OCI-LY3 (cell line): ENCODE measurements around the gene ELFN1.

ENCODE experiments used
- H2AFZ ChIP-seq: fragments of 200-600, 300-600 bp; shearing (Covaris generic); 2 replicates; pipeline ENCODE4 v1.6.0; 2014; ENCODE audit warnings: antibody characterized with exemption, low read depth, low read length
- H3K27ac ChIP-seq: fragments of 200-600, 300-600 bp; sonication (generic); 2 replicates; pipeline ENCODE4 v1.5.1; 2014; ENCODE audit warnings: mild to moderate bottlenecking, low read length, moderate library complexity, mixed read lengths
- H3K27me3 ChIP-seq: fragments of 200-600, 300-600 bp; sonication (generic); 2 replicates; pipeline ENCODE4 v1.6.1; 2014; ENCODE audit warnings: low read depth, low read length, mixed read lengths
- H3K36me3 ChIP-seq: fragments of 200-600, 300-600 bp; sonication (generic); replicated peaks from 2 replicates; pipeline ENCODE3; 2014; ENCODE audit warnings: low read depth, low read length, mixed read lengths
- H3K4me1 ChIP-seq: fragments of 300-600, 200-600 bp; sonication (generic); 2 replicates; pipeline ENCODE4 v1.6.1; 2014; ENCODE audit warnings: low read length, mixed read lengths
- H3K4me2 ChIP-seq: fragments of 200-600, 300-600 bp; sonication (generic); 2 replicates; pipeline ENCODE4 v1.6.1; 2014; ENCODE audit warnings: low read length, mixed read lengths
- H3K4me3 ChIP-seq: fragments of 300-600, 200-600 bp; sonication (generic); 2 replicates; pipeline ENCODE4 v1.5.1; 2014; ENCODE audit warnings: antibody characterized with exemption, mild to moderate bottlenecking, low read length, moderate library complexity
- H3K79me2 ChIP-seq: fragments of 300-600, 200-600 bp; shearing (Covaris generic); 2 replicates; pipeline ENCODE4 v1.6.1; 2014; ENCODE audit warnings: mild to moderate bottlenecking, low read length, mixed read lengths
- H3K9ac ChIP-seq: fragments of 300-600, 200-600 bp; shearing (Covaris generic); 2 replicates; pipeline ENCODE4 v1.6.0; 2014; ENCODE audit warnings: mild to moderate bottlenecking, low read length, moderate library complexity
- H3K9me3 ChIP-seq: fragments of 200-600, 300-600 bp; shearing (Covaris generic); 2 replicates; pipeline ENCODE4 v1.6.1; 2014; ENCODE audit warnings: low read length, mixed read lengths; ENCODE audit not compliant: insufficient read depth
- H4K20me1 ChIP-seq: fragments of 200-600, 300-600 bp; sonication (generic); 2 replicates; pipeline ENCODE4 v1.6.1; 2016; ENCODE audit warnings: low read length, mixed read lengths; ENCODE audit not compliant: insufficient read depth
- CTCF ChIP-seq: fragments of 200-600, 300-600 bp; sonication (generic); IDR thresholded peaks from 2 replicates; pipeline ENCODE4 v1.5.1; 2014; ENCODE audit warnings: antibody characterized with exemption, low read length, low read depth
- EZH2phosphoT487 ChIP-seq: fragments of 200-600 bp; shearing (Covaris generic); IDR thresholded peaks from 2 replicates; pipeline ENCODE4 v1.6.1; 2018; ENCODE audit warnings: antibody characterized with exemption, mixed run types, low read depth

Gene ELFN1

GRCh38 chr7:1672851-1673486 lies 2.9 kb downstream of the ELFN1 start:
- Histone ChIP-seq H3K79me2 (no peaks in the 10 kb centered on the region), H3K9ac (no peak overlapping the region), H3K27me3 (no peaks in the 10 kb centered on the region), H3K4me3 (no peak overlapping the region), H3K4me1 (no peaks in the 10 kb centered on the region), H3K27ac (no peak overlapping the region), H3K4me2 (no peak overlapping the region), H2AFZ (no peak overlapping the region), H3K36me3 (no peaks in the 10 kb centered on the region), H4K20me1 (no peaks in the 10 kb centered on the region), H3K9me3 (no peaks in the 10 kb centered on the region)
- no peak for TF ChIP-seq CTCF
- no peak for TF ChIP-seq EZH2phosphoT487

- no peak for TF ChIP-seq EZH2phosphoT487
- no peak for TF ChIP-seq CTCF
- H3K36me3 ChIP-seq = no peaks in the 10 kb centered on the region
- H3K27me3 ChIP-seq = no peaks in the 10 kb centered on the region
- H3K9ac ChIP-seq = no peak overlapping the region
- H3K79me2 ChIP-seq = no peaks in the 10 kb centered on the region
- no peak overlapping the region for H2AFZ ChIP-seq
- no peak overlapping the region for H3K4me2 ChIP-seq
- no peak overlapping the region for H3K27ac ChIP-seq
- H4K20me1 ChIP-seq = no peaks in the 10 kb centered on the region
- H3K9me3 ChIP-seq = no peaks in the 10 kb centered on the region
- H3K4me3 ChIP-seq = no peak overlapping the region
- no peaks in the 10 kb centered on the region for H3K4me1 ChIP-seq
Measured at GRCh38 chr7:1673581-1674118, 3.6 kb downstream of the ELFN1 start.

- Histone ChIP-seq H3K36me3 (no peaks in the 10 kb centered on the region), H3K27me3 (no peaks in the 10 kb centered on the region), H4K20me1 (no peaks in the 10 kb centered on the region)
Measured at GRCh38 chr7:1674161-1675035, 4.3 kb downstream of the ELFN1 start.

More at GRCh38 chr7:1674161-1675035, 4.3 kb downstream of the ELFN1 start:
- Histone ChIP-seq H3K79me2 (no peaks in the 10 kb centered on the region), H3K9ac (no peak overlapping the region), H2AFZ (no peak overlapping the region), H3K4me3 (no peak overlapping the region), H3K27ac (no peak overlapping the region), H3K4me1 (no peaks in the 10 kb centered on the region), H3K4me2 (no peak overlapping the region), H3K9me3 (no peaks in the 10 kb centered on the region)
- no peak for TF ChIP-seq EZH2phosphoT487
- TF ChIP-seq CTCF = no peak
